Left forelimb (tissue), 1 donor: ENCODE measurements around the gene SERPINB7.

ENCODE experiments used
- DNase-seq: peaks from one replicate; pipeline ENCODE4 v3.0.0-alpha.2; 2018; ENCODE audit warnings: low spot score

SERPINB7 gene

DNA sequence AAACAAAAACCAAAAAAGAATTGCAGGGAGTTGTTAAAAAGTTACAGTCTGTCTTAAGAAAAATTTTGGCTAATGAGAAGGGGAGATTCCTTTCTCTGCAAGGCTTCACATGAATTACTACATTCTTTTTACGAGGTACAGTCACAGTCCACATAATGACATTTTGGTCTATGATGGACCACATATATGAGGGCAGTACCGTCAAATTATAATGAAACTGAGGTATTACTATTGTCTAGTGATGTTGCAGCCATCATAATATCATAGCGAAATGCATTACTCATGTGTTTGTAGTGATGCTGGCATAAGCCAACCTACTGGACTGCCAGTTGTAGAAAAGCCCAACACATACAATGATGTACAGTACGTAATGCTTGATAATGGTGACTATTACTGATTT lies 12.5 kb downstream of the SERPINB7 start:
- no peak for DNase-seq

DNA sequence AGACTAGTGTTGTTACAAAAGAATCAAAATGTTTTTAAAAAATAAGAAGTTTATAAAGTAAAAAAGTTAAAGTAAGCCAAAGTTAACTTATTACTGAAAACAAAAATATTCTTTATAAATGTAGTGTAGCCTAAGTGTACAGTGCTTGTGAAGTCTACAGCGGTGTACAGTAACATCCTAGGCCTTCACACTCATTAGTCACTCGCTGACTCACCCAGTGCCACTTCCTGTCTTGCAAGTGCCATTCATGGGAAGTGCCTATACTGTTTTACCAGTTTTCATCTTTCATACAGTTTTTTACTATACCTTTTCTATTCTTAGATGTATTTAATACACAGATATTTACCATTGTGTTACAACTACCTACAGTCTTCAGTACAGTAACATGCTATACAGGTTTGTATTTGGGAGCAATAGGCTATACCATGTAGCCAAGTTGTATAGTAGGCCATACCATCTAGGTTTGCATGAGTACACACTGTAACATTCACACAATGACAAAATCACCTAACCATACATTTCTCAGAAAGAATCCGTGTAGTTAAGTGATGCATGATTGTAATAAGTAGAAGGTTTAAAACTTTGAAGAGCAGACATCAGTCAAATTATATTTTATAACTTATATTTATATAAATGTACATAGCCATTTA lies 13.4 kb downstream of the SERPINB7 start:
- no peak for DNase-seq

DNA sequence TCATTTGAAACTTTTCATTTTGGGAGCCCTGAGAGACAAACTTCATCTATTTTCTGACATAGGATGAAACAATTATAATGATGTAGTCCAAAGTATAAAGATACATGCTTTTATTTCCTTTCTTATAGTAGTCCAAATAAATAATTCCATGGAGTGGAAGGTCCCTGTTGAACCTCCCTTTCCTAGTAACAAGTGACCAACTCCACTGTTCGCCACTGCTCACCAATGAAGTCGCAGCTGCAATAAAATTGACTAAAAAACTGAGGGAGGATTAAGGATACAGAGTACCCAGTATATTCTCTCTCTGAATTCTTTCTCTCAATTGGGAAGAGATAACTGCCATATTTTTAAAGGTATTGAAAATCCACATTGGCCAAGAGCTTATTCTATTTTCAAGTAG lies 14.1 kb downstream of the SERPINB7 start:
- no peak for DNase-seq

DNA sequence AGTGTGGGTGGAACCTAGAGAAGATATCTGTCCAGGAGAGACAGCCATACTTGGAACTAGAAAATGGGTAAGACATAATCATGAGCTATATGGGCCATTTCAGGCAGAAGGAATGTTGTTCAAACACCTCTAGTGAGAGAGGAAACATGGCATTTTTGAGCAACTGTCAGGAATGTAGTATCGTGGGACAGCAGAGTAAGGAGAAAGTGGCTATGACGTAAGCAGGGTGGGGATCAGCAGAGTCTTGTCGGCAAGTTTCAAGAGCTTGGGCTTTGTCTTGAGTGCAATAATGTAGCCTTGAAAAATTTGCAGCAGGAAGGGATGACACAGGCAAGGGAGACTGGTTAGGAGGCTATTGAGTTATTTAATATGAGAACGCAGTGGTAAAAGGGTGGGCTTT lies 20.4 kb downstream of the SERPINB7 start:
- no peak for DNase-seq

DNA sequence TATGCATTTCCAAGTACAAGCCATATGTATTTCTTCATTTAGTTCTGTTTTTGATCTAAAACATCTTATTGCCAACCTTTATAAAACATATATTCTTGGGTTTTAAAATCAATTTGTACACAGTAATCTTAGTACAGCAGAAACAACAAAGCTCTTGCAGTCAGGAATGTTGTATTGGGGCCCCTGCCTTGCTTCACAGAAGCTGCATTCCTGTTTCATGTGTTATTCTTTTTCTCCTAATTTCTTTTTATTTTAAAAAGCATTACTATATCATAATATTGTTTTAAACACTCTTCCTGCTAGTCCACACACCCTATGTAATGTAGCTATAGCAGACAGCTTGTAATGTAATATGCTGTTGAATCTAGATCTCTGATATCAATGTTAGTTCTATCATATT lies 24.0 kb downstream of the SERPINB7 start:
- DNase-seq = no peak

DNA sequence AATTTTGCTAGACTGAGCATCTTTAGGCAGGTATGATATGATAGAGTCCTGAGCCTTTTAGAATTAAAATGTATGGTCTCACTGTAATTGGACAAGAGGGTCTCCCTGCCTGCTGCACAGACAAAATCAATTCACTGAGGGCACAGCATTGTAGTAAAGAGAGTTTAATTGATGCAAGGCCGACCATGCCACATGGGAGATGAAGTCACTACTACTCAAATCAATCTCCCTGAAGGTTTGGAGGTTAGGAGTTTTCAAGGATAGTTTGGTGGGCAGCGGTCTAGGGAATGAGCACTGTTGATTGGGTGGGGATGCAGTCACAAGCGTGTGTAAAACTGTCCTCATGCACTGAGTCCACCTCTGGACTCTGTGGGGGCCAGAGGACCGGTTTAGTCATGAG lies 26.1 kb downstream of the SERPINB7 start:
- DNase-seq = no peak

DNA sequence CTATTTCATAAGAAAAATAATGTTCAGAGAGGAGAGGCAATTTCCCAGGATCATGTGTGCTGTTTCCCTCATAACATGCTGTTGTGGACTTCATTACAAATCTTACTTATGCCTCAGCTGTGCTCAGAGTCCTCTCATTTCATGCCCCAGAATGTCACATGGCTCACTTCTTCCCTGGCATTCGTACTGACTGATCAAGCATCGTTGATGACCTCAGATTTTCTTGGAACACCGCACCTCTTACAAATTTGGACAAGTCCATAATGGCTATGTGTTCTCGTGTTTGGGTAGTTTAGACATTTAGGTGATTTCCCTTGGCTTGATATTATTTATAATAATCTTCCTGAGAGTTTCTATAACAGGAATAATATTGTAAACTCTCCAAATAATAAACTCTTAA lies 32.9 kb downstream of the SERPINB7 start:
- no peak for DNase-seq

DNA sequence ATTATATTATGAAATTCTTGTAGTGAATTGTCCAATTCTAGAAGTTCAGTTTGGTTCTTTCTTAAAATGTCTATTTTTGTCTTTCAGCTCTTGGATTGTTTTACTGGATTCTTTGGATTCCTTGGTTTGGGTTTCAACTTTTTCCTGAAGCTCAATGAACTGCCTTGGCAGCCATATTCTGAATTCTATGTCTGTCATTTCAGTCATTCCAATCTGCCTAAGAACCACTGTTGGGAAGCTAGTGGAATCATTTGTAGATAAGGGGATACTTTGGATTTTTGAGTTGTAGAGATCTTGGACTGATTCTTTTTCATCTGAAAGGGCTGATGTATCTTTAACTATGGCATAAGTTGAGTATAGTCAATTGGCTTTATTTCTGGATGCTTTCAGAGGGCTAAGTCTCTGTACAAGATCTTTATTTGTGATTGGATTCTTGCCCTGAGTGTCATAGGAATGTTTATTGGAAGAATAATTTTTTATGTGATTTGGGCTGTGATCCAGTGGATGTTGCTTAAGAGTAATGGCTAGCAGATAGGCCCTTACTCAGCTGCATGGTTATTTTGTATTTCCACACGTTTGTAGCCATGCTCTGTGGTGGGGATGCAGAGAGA lies 42.3 kb downstream of the SERPINB7 start:
- DNase-seq = no peak

DNA sequence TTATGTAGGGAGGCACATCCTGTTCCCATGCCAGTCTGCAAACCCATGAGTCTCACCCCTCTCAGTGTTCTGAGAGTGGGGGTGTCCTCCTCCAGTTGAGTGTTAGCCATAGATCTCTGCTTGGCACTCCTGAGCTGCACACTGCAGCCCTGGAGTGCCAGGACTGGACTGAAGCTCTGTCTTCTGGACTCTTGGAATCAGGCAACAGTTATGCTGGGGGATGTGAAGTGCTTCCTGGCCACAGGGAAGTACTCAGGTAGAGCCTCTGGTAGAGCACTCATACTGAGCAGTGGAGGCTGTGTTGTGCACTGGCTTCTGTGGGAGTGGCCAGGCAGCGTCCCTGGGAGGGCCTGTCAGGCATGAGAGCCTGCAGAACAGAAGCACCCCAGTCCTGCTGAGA lies 43.0 kb downstream of the SERPINB7 start:
- no peak for DNase-seq

DNA sequence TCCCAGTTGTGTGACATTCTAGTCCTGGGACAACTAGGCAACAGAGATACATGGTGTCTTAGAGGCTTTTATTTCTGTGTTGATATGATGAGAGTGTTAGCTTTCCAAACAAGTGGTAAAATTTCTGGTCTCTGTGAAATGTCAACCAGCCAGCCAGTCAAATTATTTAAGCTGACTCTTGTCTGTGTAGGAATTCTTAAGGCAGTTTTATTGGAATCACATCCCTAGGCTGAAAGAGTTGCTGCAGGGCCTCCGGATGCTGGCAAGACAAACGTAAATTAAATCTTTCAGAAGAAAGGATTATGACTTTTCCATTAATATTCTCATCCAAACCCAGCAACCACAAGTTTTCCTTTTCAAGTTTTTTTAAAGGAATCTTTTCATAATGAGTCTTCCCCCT lies 44.6 kb downstream of the SERPINB7 start:
- DNase-seq = no peak

DNA sequence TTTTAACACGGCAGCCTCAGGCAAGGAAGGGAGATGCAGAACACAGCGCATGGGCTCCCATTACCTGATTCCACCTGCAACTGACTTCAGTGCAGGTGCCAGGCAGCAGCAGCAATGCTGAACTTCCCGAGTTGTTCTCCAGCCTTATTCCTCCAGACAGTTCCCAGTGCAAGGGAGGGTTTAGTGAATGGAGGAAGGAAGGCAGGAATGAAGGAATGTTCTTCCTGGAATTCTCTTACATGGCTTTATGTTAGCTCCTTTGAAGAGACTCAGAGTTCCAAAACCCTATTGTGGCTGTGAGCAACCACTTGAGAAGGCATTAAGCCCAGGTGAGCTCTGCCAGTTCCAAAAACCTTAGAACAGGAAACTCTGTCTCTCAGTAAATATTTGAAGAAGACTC lies 45.5 kb downstream of the SERPINB7 start:
- DNase-seq = no peak

DNA sequence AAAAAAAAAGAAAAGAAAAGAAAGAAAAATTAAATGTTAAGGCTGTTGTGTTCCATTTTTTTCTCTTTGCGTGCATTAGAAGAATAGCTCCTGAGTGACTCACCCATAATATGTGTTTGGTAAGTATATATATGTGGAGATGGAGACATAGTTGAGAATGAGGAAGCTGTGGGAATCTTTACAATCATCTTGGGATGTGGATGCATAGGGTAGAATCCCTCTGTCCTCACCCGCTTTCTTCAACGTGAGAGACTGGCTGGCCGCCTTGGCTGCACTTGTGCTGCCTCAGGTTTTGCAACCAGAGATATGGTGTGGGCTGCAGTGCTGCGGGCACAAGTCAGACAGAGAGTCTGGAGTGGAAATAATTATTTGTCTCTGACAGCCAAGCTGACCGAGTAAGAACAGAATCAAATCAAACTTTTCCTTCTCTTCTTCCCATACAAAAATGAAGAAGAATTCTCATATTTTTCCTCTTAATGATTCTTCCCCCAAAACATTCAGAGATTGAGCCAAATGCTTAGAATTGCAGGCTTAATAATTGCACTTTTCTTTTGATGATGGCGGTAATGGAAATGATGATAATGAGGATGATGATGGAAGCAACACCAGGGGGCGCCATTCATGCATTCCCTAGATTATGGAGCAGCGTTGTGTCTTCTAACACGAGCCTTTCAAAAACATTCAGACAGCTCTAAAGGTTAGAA lies 48.5 kb downstream of the SERPINB7 start:
- DNase-seq = no peak

DNA sequence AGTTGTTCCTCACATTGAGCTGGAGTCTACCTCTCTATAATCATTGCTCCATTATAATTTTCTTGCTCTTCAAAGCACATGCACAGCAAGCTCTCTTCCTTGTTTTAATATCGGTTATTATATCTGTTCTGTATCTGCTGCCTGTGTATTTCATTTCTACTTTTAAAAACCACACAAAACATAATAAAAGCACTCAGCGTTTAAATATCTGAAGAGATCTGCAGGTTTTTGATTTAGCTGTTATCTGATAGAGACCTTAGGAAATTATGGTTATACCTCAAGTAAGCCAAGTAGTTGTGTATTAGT lies 49.0 kb downstream of the SERPINB7 start:
- DNase-seq = no peak

DNA sequence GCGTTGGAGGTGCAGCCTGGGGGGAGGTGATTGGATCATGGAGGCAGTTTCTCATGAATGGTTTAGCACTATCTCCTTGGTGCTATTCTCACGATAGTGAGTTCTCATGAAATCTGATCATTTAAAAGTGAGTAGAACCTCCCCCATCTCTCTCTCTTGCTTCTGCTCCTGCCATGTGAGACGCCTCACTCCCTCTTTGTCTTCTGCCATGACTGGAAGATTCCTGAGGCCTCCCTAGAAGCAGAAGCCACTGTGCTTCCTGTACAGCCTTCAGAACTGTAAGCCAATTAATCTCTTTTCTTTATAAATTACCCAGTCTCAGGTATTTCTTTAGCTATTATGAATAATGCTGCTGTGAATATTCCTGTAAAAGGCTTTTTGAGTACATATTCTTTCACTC lies 52.9 kb downstream of the SERPINB7 start:
- DNase-seq = no peak

DNA sequence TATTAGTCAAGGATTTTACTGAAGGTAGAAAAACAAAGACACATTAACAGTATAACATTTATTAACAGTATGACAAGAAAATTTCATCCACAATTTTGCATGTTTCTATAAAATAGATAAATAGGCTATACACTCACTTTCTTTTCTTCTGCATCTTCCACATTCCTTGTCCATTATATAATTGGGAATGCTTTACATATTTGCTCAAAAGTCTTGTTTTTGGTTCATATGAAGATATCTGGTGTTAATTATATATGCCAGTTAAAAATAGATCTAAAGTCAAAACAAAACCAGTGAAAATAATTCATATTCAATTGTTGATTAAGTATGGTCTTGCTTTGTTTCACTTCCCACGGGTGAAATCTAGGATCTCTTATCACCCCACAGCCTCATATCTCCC lies 53.4 kb downstream of the SERPINB7 start:
- DNase-seq = no peak

DNA sequence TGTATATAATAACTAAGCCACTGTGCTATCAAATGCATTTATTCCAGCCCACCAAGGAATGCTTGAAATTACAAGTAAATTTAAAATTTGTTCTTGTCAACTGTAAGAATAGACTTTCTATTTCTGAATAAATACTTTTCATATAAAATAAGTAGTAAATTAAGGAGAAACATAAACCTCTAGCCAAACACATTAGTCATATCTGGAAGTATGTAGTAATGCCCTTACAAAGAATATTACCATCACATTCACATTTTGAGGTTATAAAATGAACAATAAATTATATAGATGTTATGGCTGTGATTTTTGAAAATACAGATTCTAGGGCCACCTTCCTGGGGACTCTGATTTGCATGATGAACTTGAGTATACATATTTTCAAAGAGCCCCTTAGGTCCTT lies 54.7 kb downstream of the SERPINB7 start:
- DNase-seq = no peak

DNA sequence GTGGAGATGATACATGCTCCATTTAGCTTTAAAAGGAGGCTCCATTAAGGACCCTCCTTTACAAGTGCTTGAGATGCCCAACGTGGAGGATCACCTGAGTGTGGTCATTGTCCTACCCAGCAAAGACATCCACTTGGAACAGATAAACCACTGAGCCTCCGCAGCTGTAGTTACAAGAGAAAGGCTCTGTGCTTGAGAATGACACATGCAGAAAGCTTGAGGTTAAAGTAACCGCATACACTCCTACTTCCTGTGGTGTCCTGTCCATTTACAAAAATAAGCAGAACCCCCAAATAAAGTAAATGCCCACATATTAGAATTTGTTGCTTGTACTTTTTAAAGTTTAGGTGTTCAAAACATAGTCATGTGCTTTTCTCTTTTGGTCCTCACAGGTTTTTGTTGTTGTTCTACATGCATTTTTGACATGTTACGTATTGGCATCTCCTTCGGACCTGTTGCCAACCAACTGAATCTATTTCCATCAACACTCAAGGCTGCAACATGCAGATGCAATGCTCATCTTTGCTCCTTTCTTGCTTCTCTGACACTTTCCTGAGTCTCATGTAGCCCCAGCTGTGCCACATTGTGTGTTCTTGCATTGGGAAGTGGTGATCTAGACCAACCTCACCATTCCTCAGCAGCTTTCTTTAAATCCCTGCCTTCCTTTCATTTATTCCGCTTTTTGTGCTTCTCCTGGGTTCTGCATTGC lies 56.0 kb downstream of the SERPINB7 start:
- DNase-seq = no peak

DNA sequence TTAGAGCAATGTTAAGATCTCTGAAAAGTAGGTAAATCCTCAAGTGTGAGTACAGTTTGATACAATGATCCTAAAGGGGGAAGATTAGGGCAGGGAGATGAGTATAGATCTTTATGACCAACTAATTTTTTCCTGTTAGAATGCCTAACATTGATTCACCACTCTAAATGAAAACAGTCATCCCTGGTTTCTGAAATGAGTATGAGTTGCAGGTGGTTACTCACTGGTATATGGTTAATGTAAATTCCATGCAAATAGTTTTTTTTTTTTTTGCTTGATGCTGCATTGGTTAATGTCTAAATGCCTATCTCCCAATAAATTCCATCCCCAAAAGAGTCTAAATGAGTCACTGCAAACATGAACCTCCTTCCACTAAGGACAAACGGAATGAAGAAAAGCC lies 57.3 kb downstream of the SERPINB7 start:
- DNase-seq = no peak

DNA sequence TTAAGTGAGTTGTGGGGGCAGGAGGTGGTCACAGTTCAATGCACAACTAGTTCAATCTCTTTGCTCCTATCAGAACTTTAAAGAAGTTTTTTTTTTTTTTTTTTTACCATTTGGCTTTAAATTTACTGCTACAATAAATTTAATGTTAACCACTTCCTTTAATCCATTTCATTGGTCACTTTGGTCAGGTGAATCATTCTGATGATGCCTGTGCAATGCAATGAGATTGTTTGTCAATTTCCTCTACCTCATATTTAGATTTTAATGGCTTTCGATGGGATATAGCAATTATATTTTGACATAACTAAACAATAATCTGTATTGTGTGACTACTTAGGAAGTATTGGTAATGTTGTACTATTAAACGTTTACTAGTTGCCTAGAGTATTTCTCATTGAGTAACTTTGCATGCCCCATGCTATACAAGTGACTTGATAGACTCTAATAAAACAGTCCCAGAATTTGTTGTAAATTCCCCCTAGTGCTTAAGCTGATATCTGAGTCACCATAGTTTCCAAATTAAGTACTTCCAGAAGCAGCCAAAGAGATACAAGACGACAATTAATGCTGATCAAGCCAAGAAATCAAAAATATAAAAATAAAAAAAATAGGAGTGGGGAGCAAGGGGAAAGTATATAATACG lies 59.4 kb downstream of the SERPINB7 start:
- DNase-seq = no peak

DNA sequence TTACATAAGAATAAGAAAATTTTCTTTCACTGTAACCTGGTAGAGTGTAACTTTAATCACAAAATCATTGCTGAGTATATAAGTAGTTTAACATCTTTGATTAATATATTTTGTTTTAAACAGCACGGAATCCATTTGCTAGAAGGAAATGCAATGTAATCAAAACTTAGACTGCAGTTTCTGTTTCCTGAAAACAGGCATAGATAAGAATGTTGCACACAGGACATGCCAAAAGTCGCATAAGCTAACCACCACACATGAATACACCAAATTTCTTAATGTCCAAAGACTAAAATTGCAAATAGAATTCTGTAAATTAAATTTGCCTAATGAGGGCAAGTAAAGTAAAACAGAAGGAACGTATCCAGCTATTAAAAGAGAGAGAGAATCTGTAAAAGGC lies 61.2 kb downstream of the SERPINB7 start:
- no peak for DNase-seq

DNA sequence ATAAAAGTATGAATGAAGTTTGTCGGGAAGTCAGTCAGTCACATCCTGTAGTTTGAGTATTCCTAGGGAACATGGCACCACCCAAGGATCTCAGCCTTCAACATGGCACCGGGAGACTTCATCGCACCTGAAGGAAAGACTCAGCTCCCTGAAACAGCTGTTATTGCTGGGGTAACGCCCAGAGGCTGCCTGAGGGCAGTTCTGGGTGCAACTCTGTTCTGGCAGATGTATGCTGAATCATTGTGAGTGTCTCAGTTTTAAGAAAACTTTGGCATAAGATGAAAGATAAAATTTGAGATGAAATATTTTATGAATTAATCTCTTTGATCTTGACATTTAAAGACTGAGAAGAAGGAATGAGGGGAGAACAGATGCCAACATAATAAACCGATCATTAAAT lies 62.4 kb downstream of the SERPINB7 start:
- no peak for DNase-seq

DNA sequence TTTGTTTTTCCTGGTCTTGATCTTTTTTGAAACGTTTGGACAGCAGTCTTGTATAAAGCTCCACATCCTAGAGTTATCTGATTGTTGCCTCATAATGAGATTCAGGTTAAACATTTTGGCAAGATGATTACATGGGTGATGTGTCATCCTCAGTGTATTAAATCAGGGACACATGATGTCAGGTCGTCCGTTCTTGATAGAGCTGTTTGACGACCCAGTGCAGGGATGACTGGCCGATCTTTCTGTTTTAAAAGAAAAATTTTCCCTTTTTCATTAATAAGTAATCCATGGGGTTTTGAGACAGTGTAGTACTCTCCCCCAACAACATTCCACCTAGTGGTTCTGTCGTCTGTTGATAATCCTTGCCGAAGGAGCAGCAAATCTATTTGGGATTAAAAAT lies 67.8 kb downstream of the SERPINB7 start:
- no peak for DNase-seq

DNA sequence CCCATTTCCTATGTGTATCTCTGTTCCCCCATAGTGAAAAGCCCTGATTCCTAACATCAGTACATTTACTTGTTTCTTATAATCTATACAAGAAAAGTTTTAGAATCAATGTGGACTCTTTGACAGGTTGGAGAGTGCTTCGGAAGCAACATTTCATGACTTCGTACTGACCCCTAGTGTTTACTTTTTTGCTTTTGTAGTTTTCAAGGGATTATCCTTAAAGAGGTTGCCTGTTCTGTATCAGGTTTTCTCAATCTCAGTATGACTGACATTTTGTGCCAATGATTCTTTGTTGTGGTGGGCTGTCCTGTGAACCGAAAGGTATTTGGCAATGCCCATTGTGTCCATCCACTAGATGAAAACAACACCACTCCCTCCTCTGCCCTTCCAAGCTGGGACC lies 69.0 kb downstream of the SERPINB7 start:
- DNase-seq = no peak
